ENCODE data around the gene HACD2. TPM values are rescaled to one million over a fixed set of nuclear protein-coding genes. Genes with fewer than 3 reads are reported as not detected.
"Not testable (repeated sequence)": the region's sequence is repeated elsewhere in the genome, so short reads cannot be mapped to it uniquely, and the experiment has no call there.

HACD2 gene
- polyA plus RNA-seq, 3 donors, result 44.0 to 55.5 (median 45.8) TPM

GRCh38 chr3:123620343-123620742, 35.5 kb upstream of the HACD2 start:
- no peak for DNase-seq (ENCODE audit: extremely low read depth in 1 of 11, low read depth in 9 of 11, low spot score in 4 of 11)

GRCh38 chr3:123618768-123619484, 34.1 kb upstream of the HACD2 start:
- peak in 2 of 11 donors; percentile 28 to 31 for DNase-seq (ENCODE audit: extremely low read depth in 1 of 11, low read depth in 9 of 11, low spot score in 4 of 11)

GRCh38 chr3:123618076-123618708, 33.3 kb upstream of the HACD2 start:
- no peak for DNase-seq (ENCODE audit: extremely low read depth in 1 of 11, low read depth in 9 of 11, low spot score in 4 of 11)

- no peak for DNase-seq (ENCODE audit: extremely low read depth in 1 of 11, low read depth in 9 of 11, low spot score in 4 of 11)
Measured at GRCh38 chr3:123616593-123616992, 31.7 kb upstream of the HACD2 start.

DNA sequence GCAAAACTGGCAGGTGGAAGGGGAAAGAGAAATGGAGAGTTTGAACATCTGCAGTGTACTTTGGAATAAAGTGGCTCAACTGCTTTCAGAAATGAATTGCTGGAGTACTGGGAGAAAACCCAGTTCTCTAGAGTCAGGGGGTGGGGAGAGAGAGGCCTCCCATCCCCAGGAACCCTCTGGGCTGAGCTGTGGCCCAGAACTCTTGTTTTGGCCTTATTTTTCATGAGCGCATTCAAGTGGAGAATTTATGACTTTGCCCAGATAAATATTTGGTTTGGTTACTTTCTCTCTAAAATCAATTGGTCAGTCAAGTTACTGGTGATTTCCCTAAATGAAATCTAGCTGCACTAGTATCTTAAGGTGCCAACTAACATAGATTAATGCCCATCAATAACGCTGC, 28.7 kb upstream of the HACD2 start:
- no peak for DNase-seq (ENCODE audit: extremely low read depth in 1 of 11, low read depth in 9 of 11, low spot score in 4 of 11)

DNA sequence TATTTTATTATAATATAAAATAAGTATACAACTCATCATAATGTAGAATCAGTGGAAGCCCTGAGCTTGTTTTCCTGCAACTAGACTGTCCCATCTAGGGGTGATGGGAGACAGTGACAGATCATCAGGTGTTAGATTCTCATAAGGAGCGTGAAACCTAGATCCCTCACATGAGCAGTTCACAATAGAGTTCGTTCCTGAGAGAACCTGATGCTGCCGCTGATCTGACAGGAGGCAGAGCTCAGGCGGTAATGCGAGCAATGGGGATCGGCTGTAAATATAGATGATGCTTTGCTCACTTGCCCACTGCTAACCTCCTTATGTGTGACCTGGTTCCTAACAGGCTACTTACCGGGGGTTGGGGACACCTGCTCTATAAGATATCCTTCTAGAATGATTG, 26.8 kb upstream of the HACD2 start:
- not testable (repeated sequence) for DNase-seq (ENCODE audit: extremely low read depth in 1 of 11, low read depth in 9 of 11, low spot score in 4 of 11)

GRCh38 chr3:123611082-123611481, 26.2 kb upstream of the HACD2 start:
- no peak for DNase-seq (ENCODE audit: extremely low read depth in 1 of 11, low read depth in 9 of 11, low spot score in 4 of 11)

DNA sequence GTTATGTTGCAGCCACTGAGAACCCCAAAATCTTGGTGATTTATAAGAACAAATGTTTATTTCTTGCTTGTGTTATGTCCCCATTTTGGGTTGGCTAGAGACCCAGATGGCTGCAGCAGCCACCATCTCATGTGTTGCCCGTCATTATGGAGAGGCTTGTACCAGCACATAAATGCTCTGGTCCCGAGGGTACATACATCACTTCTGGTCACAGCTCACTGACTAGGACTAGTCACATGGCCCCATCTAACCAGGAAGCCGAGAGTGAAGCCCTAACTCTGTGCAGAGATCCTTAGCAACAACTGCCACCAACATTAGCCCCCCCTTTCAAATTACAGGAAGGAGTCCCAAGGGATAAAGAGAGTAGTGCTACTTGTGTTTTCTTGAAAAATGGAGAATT, 25.5 kb upstream of the HACD2 start:
- DNase-seq (ENCODE audit: extremely low read depth in 1 of 11, low read depth in 9 of 11, low spot score in 4 of 11), result no peak

DNA sequence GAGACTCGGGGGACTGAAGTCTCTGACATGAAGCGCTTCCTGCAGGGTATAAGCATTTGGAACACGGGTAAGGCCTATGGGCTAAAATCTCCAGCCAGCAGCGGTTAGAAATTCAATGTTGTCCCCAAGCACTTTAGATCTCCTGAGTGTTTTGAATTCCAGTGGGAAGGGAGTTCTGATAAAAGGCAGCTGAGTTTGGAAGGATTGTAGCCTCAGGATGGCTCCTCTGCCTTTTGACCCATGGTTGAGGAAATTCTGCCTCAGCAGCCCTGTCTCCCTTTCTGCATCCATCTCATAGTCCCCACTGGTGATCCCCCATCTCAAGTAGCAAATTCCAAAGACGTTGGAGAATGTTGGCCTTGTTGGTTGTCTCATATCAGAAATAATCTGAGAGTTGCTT, 24.2 kb upstream of the HACD2 start:
- no peak for DNase-seq (ENCODE audit: extremely low read depth in 1 of 11, low read depth in 9 of 11, low spot score in 4 of 11)

GRCh38 chr3:123608263-123608937, 23.5 kb upstream of the HACD2 start:
- DNase-seq (ENCODE audit: extremely low read depth in 1 of 11, low read depth in 9 of 11, low spot score in 4 of 11), result no peak

DNA sequence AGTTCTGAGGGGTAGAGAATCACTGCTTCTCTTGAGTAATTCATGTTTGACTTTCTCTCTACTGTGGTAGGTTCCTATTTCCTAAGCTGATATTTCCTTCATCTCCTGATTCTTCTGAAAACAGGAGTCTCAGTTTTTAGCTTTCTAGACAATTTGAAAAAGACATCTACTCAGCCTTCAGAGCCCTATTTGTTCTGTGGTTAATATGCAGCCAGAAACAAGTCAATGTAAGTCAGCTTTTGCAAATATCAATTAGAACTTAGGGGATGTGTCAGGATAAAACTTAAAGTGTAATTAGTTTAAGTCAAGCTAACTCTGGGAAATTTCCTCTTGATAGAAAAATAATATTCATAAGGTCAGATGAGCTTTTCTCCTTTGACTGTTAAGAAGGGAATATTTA, 21.7 kb upstream of the HACD2 start:
- no peak for DNase-seq (ENCODE audit: extremely low read depth in 1 of 11, low read depth in 9 of 11, low spot score in 4 of 11)

GRCh38 chr3:123605789-123606234, 21.0 kb upstream of the HACD2 start:
- DNase-seq (ENCODE audit: extremely low read depth in 1 of 11, low read depth in 9 of 11, low spot score in 4 of 11), result no peak

DNA sequence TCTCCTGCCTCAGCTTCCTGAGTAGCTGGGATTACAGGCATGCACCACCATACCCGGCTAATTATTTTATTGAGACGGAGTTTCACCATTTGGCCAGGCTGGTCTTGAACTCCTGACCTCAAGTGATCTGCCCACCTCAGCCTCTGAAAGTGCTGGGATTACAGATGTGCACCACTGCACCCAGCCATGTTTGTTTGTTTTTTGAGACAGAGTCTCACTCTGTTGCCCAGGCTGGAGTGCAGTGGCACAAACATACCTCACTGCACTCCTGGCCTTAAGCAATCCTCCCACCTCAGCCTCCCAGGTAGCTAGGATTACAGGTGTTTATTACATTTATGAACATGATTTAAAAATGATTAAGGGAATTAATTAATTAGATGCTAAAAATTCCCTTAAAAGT, 18.3 kb upstream of the HACD2 start:
- not testable (repeated sequence) for DNase-seq (ENCODE audit: extremely low read depth in 1 of 11, low read depth in 9 of 11, low spot score in 4 of 11)

GRCh38 chr3:123602325-123602724, 17.5 kb upstream of the HACD2 start:
- no peak for DNase-seq (ENCODE audit: extremely low read depth in 1 of 11, low read depth in 9 of 11, low spot score in 4 of 11)

DNA sequence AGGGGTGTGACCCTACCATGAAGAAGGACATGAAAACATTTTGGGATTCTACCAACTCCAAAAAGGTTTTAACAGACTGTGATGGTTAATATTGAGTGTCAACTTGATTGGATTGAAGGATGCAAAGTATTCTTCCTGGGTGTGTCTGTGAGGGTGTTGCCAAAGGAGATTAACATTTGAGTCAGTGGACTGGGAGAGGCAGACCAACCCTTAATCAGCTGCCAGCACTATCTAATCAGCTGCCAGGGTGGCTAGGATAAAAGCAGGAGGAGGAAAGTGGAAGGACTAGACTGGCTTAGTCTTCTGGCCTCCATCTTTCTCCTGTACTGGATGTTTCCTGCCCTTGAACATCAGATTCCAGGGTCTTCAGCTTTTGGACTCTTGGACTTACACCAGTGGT, 16.0 kb upstream of the HACD2 start:
- DNase-seq (ENCODE audit: extremely low read depth in 1 of 11, low read depth in 9 of 11, low spot score in 4 of 11), result not testable (repeated sequence)

GRCh38 chr3:123597561-123597960, 12.7 kb upstream of the HACD2 start:
- DNase-seq (ENCODE audit: extremely low read depth in 1 of 11, low read depth in 9 of 11, low spot score in 4 of 11), result no peak

GRCh38 chr3:123595396-123596180, 10.7 kb upstream of the HACD2 start:
- DNase-seq (ENCODE audit: extremely low read depth in 1 of 11, low read depth in 9 of 11, low spot score in 4 of 11), result no peak

DNA sequence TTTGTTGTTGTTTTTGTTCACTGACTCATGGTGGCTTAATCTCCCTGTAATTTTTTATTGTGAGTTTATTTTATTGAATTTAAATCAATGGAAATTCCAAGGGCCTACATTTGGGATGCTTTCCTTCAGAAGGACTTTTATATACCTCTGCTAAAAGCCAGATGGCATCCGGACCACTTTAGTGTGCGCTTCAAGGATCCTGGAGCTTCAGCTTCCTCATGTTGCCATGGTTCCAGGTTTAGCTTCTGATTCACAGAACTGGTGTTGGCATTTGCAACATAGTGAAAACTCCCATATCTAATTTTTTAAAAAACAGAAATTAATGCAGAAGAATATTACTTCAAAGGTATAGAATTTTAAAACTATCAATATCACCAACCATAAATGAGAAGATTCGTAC, 8.5 kb upstream of the HACD2 start:
- no peak for DNase-seq (ENCODE audit: extremely low read depth in 1 of 11, low read depth in 9 of 11, low spot score in 4 of 11)

DNA sequence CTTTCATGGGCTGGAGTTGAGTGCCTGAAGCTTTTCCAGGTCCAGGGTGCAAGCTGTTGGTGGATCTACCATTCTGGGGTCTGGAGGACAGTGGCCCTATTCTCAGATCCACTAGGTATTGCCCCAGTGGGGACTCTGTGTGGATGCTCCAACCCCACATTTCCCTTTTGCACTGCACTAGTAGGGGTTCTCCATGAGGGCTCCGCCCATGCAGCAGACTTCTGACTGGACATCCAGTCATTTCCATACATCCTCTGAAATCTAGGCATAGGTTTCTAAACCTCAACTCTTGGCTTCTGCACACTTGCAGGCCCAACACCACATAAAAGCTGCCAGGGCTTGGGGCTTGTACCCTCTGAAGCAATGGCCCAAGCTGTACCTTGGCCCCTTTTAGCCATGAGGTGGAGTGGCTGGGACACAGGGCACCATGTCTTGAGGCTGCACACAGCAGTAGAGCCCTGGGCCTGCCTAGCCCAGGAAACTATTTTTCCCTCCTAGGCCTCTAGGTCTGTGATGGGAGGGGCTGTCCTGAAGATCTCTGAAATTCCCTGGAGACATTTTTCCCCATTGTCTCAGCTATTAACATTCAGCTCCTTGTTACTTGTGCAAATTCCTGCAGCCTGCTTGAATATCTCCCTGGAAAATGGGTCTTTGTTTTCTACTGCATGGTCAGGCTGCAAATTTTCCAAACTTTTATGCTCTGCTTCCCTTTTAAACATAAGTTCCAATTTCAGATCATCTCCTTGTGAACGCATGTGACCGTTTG, 6.0 kb upstream of the HACD2 start:
- no peak for DNase-seq (ENCODE audit: extremely low read depth in 1 of 11, low read depth in 9 of 11, low spot score in 4 of 11)

Data from renal cortex interstitium (tissue), 11 donors.